HG03520 (cell line): ENCODE data around the gene MRAP.

Experiments
- ATAC-seq: cut with Tn5 transposase; IDR thresholded peaks from one replicate; pipeline ENCODE4 v1.9.1; 2021; ENCODE audit warnings: mild to moderate bottlenecking, moderate library complexity; ENCODE audit not compliant: unreplicated experiment

Gene MRAP

DNA sequence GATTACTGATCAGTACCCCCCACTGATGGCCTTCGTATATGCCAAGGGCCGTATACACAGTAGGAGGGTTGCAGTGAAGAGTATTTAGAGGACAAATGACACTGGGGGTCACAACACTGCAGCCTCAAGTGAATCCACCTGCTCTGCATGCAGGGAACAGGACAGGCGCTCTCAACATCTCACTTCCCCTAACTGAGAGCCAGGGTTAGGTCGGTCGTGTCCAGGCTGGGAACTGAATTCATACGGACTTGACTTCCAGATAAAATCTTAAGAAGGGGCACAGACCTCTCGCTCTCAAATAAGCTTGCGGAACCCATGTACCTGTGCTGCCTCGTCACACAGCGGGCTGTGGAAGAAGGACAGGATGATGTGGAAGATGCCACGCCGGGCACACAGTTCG, 22.8 kb downstream of the MRAP start:
- ATAC-seq: no peak

DNA sequence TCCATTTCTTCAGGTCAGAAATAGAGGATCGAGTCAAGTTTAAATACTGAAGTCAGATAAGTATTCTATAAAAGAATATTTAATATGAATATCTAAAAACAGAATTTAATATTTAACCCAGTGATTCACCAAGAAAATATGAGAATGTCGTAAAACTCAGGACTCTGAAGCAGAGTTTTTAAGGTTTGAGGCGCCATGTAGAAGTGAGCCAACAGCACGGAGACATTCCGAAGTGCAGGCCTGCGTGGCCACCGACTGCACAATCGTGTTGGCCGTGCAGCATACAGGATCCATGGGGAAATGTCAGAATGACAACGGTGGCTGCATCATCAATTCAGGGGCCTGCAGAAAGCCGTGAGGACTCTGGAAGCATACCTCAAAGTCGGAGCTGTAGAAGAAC, 23.4 kb downstream of the MRAP start:
- ATAC-seq: no peak

DNA sequence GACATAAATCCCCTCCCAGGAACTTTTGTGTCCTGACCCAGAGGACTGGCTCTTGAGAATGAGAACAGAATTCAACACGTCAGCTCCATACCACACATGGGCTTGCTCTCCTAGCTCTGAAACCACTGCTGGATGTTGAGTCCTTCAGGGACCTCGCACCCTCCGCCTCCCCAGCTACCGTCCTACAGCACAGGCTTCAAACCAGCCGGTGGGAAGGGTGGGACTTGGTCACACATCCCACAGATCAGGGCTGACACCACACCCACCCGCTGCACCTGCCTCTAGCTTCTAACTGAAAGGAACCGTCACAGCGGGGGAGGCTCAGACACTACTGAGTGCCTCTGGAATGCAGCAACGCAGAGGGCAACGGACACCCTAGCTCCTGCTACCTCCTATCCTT, 24.0 kb downstream of the MRAP start:
- ATAC-seq: no peak

DNA sequence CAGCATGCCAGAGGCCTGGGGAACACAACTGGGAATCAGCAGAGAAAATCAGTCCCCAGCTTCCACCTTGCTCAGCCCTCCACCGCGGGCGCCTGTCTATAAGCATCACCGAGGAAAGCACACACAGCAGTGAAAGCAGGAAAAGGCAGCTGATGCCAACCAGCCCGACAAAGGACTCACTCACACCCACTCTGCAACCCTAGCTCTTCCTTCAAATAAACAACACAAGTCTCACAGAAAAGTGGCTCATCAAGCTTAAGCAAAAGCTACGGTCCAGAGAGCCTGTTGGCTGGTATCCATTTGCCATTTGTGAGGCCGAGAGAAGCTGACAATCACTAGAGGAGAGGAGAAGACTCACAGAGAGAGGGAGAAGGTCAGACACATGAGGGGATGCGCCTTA, 27.1 kb downstream of the MRAP start:
- ATAC-seq: no peak

DNA sequence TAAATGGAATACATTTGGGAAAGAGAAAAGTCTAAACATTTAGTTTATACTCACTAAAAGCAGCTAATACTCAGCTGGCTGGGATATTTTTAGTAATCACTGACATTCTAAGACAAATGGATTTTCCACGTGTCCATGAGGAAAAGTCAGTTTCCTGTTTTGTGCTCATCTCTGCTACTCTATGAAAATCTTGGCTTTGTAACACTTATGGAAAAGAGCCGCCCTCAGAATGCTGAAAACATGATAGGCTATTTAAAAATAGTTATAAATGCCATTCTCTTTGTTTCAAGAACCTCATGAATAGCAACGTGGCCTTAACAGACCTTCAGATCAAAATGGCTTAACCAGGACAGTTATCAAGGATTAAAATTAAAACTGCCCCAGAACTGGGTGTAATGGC, 29.9 kb downstream of the MRAP start:
- no peak for ATAC-seq

DNA sequence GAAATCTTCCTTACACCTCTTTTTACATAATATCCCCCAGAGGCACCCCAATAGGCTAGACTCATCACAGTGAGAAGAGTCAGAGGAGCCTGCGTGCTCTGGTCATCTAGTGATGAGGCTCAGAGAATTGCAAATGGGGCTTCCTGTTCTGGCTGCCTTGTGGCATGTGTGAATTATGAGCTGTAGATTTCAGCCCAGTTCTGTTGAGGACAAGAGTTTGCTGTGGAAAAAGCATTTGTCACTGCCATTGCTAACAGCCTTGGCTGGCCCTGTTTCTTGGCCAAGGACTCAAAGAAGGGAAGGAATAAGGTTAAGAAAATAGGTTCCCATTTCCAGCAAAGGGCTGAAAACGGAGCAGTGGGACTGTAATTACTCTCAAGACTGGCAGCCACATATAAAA, 30.7 kb downstream of the MRAP start:
- ATAC-seq: no peak

DNA sequence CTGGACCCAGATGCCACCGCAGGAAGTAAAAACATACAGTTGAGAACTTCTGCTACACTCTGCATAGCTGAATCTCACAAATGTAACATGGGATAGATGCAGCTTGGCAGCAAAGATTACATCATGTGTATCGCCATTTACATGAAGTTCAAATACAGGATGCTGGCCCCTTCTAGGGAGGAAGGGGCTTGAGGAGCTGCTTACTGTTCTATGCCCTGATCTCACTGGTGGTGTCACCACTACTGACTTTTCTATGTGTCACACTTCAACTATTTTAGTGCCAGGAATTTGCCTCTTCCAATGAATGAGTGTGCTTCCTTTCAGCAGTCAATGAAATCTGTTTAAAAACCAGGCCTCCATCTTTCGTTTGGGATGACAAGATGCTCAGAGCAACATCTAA, 31.1 kb downstream of the MRAP start:
- ATAC-seq: no peak

DNA sequence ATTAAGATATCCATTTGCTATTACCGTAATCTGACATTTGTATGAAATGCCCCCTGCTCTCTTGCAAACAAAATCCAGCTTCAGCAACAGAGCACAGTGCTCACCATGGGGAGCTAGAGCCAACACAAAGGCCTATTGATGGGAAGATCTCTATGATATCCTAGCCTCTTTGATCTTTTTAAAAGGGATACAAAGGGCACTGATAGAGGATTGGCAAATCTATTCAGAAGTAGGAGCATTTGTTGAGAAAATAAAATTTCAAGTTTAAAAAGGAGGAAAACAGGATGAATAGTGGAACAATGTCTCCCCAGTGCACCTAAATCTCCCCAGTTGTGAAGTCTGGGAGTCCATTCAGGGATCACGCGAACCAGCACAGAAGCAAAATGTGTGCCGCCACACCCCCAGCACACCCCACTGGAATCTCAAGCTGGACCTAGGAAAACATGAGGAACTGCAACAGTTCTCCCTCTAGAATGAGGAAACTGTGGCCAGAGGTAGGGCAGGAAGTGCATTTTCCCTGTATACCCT, 32.2 kb downstream of the MRAP start:
- ATAC-seq: no peak

DNA sequence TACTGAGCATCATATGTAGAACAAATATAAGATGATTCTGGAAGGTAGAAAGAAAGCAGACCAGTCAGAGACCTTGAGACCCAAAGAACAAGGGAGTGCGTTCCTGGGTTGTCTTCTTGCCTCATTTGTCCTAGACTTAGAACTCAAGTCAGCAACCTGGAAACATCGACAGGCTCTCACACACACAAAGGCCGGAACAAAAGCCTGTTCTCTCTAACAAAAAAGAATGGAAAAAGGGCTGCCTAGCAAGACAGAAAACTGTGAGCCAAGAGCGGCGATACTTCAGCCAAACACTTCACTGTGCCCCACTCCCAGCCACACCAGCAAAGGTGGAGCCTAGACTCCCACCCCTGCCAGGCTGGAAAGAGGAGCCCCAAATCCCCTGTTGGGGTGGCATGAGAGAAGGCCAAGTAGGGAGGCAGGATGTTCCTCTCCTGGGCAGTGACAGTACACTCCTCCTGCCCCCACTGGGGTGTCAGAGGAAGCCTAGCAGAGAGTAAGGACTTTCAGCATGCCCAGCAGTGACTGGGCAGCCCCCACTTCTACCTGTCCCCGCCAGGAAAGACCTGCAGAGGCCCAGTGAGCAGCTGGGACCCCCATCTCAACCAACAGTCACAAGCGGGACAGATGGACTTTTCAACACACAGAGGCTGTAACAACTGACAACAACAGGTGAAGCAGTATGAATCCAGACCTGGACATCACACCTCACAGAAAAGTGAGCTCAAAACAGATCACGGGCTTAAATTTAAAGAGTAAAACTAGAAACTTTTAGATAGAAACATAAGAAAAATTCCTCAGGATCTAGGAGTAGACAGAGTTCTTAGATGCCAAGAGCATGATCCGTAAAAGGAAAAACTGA, 33.0 kb downstream of the MRAP start:
- no peak for ATAC-seq

DNA sequence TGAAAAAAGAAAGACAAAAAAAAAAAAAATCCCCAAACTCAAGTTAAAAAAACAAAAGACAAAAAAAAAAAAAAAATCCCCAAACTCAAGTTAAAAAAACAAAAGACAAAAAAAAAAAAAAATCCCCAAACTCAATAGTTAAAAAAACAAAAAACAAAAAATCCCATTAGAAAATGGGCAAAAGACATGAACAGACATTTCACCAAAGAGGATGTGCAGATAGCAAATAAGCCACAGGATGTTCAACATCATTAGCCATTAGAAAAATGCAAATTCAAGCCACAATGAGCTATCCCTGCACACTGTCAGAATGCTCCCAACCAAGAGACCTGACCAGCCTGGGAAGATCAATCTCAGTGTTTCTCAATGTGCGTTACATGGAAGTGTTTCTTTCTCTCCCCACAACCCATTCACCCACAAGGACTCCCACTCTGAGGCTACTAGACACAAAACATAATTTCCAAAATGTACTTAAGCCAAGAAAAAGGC, 33.9 kb downstream of the MRAP start:
- ATAC-seq: no peak

DNA sequence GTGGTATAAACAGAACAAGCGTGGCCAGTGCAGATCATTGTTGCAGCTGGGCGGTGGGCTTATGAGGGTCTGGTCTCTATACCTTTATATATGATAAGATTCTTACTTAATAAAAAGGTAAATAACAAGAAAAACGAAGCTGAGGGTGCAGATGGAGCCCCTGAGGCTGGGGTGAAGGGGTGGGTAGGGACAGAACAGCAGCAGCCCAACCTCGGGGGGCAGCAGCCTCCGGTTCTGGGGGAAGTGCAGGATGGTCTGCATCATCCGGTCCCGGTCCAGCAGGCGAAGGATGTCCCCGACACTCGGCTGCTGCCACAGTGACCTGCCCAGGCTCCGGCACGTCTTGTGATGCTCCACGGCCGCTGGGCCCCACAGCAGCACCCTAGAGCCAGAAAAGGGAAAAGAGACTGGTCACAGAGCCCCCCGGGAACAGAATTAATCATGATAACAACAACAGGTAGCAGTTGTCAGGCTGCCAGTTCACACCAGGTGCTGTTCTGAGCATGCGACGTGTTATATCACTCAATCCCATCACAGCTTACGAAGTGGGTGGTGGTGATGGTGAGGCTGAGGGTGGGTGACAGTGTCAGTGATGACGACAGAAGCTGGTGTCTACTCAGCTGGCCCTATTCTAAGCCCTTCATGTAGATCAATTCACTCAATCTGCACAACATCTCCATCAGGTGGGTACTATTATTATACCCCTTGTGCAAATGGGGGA, 35.5 kb downstream of the MRAP start:
- ATAC-seq: no peak

DNA sequence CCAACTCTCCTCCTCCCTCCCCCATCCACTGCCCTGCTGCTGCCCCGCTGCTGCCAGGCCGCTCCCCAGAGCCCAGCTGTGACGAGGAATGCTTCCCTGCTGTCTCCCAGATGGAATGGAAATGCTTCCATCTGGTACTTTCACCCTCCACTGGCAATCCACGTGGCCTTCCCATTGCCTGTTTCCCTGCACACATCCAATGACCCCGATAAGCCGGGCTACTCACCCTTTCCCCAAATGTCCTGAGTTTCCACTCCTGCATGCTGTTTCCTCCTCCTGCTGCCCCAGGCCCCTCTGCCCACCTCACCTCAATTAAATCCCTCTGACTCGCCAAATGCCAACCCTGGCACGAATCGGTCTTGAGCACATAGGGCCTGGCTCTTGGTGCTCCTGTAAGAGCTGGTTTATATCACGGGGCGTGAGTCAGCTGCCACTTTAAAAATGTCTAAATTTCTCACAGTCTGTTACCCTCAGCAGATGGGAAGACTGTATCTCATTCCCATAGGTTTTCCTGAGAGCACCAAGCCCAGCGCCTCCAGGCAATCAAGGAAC, 36.4 kb downstream of the MRAP start:
- ATAC-seq: no peak

DNA sequence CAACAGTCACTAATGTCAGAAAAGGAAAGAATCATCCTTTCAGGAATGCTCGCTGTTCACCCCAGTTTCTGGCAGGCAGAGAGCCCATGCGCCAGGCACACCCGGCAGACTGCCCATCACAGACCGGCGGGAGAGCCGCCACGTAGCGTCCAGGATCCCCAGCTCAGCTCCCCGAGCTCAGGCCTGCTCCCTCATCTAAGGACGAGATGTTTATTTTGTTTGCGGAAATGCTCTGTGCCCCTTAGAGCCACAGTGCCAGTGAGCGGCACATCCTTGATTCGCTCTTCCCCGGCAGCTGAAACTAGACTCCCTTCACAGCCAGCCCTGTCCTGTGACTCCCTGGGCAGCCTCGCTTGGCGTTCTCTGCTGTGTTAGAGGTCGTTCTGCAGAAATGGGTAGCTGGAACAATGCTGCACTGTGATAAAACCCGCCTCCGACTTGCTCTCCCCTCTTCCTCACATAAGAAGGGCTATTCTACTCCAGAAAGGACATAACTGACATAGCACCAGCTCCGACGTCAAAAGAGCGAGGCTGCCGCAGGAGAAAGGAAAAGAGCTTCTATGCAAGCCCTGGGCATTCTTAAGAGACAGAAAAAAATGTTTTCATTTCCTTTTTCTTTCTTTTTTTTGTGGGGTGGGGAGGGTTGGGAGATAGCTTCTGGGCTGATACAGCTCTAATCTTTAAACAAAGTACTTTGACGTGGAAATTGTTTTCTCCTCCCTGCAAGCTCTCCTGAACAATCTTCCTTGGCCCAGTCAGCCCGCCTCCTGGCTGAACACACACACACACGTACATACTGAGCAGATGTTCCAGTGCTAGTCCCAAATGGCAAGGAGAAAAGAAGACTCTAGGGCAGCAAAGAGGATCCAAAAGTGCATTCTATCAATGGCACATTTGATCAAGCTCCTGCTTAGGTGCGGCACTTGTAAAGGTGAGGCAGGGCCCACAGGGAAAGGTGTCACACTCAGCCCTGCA, 37.2 kb downstream of the MRAP start:
- ATAC-seq: no peak

DNA sequence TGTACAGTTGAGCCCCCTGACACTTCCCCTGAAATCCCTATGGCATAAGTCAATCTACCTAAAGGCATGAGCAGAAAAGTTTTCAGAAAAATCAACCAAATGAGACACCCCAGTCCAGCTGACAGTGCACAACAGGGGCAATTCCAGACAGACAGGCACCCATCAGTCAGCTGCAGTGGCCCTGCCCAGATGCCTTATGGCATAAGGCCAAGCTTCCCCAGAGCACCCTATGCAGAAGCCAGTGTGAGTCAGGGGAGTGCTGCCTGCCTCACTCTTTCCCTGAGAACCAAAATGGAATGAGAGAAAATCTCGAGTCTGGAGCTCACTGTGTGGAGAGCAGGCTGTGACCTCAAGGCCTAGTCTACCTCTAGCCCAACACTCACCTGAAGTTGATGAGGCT, 38.1 kb downstream of the MRAP start:
- no peak for ATAC-seq

DNA sequence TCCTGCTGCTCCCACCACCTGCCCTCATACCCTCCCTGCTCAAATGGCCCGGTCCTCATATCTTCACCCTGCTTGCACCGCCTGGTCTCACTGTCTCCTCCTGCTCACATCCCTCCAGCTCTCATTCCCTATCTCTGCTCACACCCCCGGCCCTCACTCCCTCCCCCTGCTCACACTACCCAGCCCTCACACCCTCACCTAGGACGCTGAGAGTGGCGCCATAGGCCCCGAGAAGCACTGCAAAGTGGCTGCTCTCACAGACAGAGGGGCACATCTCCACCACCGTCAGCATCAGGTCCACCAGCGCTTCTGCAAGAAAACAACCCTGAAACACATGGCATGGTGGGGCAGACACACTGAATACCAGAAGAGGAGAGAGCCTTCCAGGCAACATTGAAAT, 38.6 kb downstream of the MRAP start:
- no peak for ATAC-seq

DNA sequence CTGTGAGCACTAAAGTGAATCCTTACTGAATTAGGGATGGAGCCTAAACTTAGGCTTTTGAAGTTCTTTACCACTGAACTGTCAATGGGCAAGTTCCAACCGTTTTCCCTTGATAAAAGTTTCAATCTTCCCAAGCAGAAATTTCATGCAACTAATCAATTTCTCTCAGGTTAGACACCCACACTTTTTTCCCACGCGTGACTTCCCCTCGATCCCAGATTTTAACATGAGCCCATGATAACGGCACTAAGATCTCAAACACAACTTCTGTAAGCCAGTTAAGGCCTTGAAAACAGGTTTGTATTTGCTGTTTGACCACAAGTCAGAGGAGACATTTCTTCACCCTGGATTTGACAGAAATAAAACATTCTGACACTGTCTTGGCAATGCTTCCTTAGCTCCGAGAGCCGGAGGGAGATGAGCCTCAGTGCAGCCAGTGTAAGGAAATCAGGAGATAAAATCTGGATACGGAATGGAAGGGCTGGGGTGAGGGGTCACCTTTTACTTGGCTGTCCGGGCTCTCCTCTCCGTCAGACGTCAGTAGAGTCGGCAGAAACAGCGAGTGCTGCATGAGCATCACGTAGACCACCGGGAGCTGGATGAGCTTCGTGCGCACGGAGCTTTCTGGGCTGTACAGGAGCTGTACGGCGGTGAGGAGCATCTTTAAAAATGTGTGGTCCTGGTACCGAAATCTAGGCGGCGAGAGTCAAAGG, 39.7 kb downstream of the MRAP start:
- no peak for ATAC-seq

DNA sequence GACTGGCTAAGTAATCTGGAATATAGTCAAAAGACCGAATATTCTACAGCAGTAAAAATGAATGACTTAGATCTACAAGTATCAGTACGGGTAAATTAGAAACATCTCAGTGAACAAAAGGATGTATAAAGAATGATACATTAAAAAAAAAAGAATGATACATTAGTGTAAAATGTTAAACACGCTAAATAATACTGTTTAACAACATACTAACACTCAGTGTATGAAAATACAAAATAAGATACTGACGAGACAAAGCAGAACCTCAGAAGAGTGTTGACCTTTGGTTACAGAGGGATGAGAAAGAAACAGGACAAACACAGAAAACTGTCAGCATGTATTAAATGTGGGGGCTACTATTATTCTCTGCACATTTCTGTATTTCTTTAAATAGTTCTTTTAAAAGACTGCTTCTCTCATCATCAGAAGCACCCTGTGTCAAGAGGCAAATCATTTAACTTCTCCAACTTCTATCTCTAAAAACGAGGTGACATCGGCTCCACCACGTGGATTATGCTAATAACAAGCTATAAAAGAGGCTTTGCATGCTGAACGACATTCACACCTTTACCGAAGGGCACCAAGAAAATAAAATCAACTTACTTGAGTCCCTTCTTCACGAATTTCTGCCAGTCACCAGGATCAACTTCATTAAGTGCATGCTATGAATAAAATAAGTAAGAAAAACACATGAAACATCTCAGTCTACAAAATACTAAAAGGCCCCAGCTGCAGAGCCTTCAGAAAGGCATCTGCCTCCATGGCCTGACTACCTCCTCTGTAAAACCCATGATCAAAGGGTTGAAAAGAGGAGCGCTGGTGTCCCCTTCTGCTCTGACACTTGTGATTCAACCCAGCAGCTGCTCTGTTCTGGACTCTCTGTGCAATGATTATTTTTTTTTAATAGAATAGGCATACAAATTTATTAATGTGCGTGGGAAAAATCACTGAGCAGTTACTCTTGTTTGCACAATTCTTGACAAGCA, 42.5 kb downstream of the MRAP start:
- ATAC-seq: no peak

DNA sequence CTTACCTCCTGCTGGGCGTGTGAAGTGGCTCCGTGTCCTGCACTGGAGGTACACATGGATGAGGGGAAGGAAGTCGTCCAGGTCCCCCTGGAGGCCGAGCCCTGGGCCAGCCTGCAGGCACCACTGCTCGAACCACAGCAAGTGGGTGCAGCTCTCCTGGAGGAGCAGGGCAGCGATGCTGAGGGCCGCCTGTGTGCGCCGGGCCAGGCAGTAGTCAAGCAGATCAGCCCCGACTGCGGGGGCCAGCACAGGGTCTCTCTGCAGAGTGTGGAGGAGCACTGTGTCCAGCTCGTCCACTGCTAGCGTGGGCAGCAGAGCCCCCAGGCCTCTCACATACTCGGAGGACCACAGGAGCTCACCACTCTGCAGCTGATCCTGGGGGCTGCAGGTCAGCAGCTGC, 48.3 kb downstream of the MRAP start:
- ATAC-seq: no peak

DNA sequence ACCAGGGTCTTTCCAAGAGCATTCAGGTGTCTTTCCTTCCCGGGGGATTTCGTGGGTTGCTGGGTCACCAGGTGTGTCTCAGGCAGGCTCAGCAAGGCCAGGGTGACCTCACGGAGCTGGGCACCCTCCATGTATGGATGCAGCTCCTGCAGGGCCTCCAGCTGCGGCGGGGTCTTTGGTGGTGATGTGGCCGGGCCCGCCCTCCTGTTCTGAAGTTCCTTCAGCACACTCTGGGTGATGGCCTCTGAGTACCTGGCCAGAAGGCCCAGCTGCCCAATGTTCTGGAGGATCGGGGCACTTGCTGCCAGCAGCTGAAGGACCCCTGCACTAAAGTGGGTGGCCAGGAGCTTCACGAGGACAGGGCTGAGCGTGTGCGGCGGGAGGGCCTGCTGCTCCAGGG, 48.7 kb downstream of the MRAP start:
- no peak for ATAC-seq
